CD4-positive, alpha-beta memory T cell (primary cell): Measurements from ENCODE around the gene ICAM2. TPM values are rescaled to one million over a fixed set of nuclear protein-coding genes. Genes with fewer than 3 reads are reported as not detected.

ENCODE experiments used
- CTCF ChIA-PET: fragments of 350-600 bp; sonication (Branson Sonifier 250); formaldehyde crosslinking; loops from one replicate; lab custom pipeline; 2021; ENCODE audit warnings: inconsistent platforms; ENCODE audit not compliant: partially characterized antibody; lab: Charles Lee
- POLR2A ChIA-PET: fragments of 350-600 bp; sonication (Branson Sonifier 250); formaldehyde crosslinking; loops from one replicate; lab custom pipeline; 2021; ENCODE audit not compliant: partially characterized antibody; lab: Charles Lee
- DNase-seq, 5 donors: peaks; one replicate each; pipeline versions ENCODE4 v3.0.0 to v3.0.0-alpha.2; 2020 to 2022; ENCODE audit warnings: mixed read lengths in 1 of 5
- H3K27ac ChIP-seq: one replicate; pipeline ENCODE4 v1.7.0; 2013; ENCODE audit warnings: low read depth, low read length
- H3K27me3 ChIP-seq: 2 replicates; pipeline ENCODE4 v1.7.0; 2013; ENCODE audit warnings: mild to moderate bottlenecking, low read length, moderate library complexity; ENCODE audit not compliant: insufficient read depth
- H3K36me3 ChIP-seq: 2 replicates; pipeline ENCODE4 v1.7.0; 2013; ENCODE audit warnings: mild to moderate bottlenecking, low read length, moderate library complexity; ENCODE audit not compliant: insufficient read depth
- H3K4me1 ChIP-seq: 2 replicates; pipeline ENCODE4 v1.7.0; 2013; ENCODE audit warnings: mild to moderate bottlenecking, low read length, moderate library complexity; ENCODE audit not compliant: insufficient read depth
- H3K4me3 ChIP-seq, 2 donors: one replicate each; pipeline ENCODE4 v1.7.0; 2013; ENCODE audit warnings: low read length in 2 of 2, mild to moderate bottlenecking in 1 of 2
- H3K9me3 ChIP-seq, 2 donors: one replicate each; pipeline ENCODE4 v1.7.0; 2013; ENCODE audit warnings: low read length in 2 of 2, control low read depth in 1 of 2; ENCODE audit not compliant: control insufficient read depth in 1 of 2
- H3K27ac Mint-ChIP-seq, 7 donors: one replicate each; pipeline ENCODE4 v1.8.0; 2020 to 2021; ENCODE audit warnings: mixed read lengths in 7 of 7, mild to moderate bottlenecking in 6 of 7, inconsistent platforms in 3 of 7, moderate library complexity in 3 of 7
- H3K27me3 Mint-ChIP-seq, 2 donors: one replicate each; pipeline ENCODE4 v1.8.0; 2020 to 2021; ENCODE audit warnings: mixed read lengths in 2 of 2
- H3K36me3 Mint-ChIP-seq, 2 donors: one replicate each; pipeline ENCODE4 v1.8.0; 2020 to 2021; ENCODE audit warnings: mixed read lengths in 2 of 2, inconsistent platforms in 1 of 2, mild to moderate bottlenecking in 1 of 2
- H3K4me1 Mint-ChIP-seq, 4 donors: one replicate each; pipeline ENCODE4 v1.8.0; 2020 to 2021; ENCODE audit warnings: mixed read lengths in 4 of 4, mild to moderate bottlenecking in 1 of 4
- H3K4me3 Mint-ChIP-seq, 8 donors: one replicate each; pipeline ENCODE4 v1.8.0; 2020 to 2021; ENCODE audit warnings: mixed read lengths in 8 of 8, mild to moderate bottlenecking in 7 of 8, moderate library complexity in 6 of 8, inconsistent platforms in 3 of 8
- H3K9me3 Mint-ChIP-seq, 8 donors: one replicate each; pipeline ENCODE4 v1.8.0; 2020 to 2021; ENCODE audit warnings: mixed read lengths in 8 of 8, mild to moderate bottlenecking in 5 of 8, inconsistent platforms in 3 of 8, moderate library complexity in 1 of 8
- intact Hi-C: fragments of 100-400 bp; cut with micrococcal nuclease; formaldehyde crosslinking; loops from one replicate; pipeline ENCODE4 v1.15.1; 2023
- polyA plus RNA-seq, 2 donors: library from polyadenylated mRNA; unstranded; fragments of 300-500 nt; fragmentation: Illumina TruSeq; gene quantifications; one replicate each; pipeline ENCODE4 v1.2.3, GENCODE V29; 2021
- total RNA-seq, 2 experiments: library from RNA; stranded (reverse); gene quantifications; one replicate each; pipeline ENCODE4 v1.2.3, GENCODE V29; 2021

Gene ICAM2
- total and polyA plus RNA-seq, 4 experiments from 2014 or later = 150 to 591 (median 285) TPM

DNA sequence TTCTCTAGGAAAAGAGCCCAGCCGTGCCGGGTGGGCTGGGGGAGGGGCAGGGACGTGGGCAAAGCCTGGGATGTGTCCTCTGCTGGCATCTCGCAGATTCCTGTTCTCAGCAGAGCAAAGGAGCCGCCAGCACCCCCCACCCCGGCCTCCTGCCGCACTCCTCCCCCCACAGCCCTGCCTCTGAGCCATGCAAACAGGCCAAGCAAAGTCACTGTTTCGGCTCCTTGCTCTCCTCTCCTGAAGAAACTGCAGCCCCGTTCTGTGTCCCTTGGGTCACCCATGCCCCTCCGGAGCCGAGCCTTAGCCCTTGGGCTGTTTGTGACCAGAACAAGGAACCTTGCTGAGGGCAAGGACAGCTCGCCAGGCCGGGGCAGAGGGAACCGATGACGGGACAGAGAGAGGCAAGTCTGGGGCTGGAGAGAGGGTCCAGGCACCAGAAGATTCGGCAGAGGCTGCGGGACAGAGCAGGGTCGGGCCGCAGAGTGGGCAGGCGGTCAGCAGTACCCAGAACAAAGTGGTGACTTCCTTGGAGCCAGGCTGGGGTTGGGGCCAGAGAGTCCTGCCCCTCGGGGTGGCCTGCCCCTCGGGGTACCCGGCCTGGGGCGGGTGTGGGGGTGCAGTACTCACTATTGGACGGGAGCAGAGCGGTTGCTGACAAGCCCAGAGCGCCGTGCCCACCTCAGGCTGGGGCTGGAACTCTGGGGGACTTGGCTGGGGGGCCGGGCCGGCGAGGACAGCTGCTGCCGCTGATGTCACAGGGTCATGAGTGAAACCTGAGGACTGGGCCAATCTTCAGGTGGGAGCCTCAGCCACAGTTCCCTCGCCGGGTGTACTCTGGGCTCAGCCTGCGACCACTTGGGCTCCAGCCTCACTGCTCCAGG, 31.5 kb downstream of the ICAM2 start:
- ChIA-PET POLR2A (interaction anchor here (2.5 to 4.9 kb wide), 2 partner anchors 32 to 36 kb away, joined by 21 to 32 read pairs; partner anchors contain the start of gene ICAM2), CTCF (interaction anchor here (0.8 to 32.9 kb wide), 8 partner anchors 8 to 144 kb away, joined by 3 to 556 read pairs (median 6); partner anchors contain the start of genes GH1, ICAM2 and PRR29)
- H3K4me3 Mint-ChIP-seq = peak overlapping the region in 1 of 8 donors; percentile 21
- H3K27ac Mint-ChIP-seq = peak overlapping the region in 3 of 7 donors; percentile 68 to 89 (median 85)
- peaks cover 0 to 3% (median 0%) of the 10 kb centered on the region in 8 donors for H3K9me3 Mint-ChIP-seq
- Histone ChIP-seq H3K27ac (no peak overlapping the region), H3K4me3 (no peak overlapping the region), H3K36me3 (no peaks in the 10 kb centered on the region), H3K9me3 (no peaks in the 10 kb centered on the region), H3K27me3 (no peaks in the 10 kb centered on the region), H3K4me1 (peaks cover 53% of the 10 kb centered on the region)
- H3K4me1 Mint-ChIP-seq = peaks cover 41 to 66% (median 51%) of the 10 kb centered on the region in 4 donors
- intact Hi-C loops = loop anchor here (5.0 kb wide), 1 partner anchor 42 kb away; no protein-coding TSS in a partner anchor
- peaks cover 0 to 2% of the 10 kb centered on the region in 2 donors for H3K36me3 Mint-ChIP-seq
- H3K27me3 Mint-ChIP-seq = peaks cover 0 to 2% of the 10 kb centered on the region in 2 donors
- DNase-seq = peak in 1 of 5 donors; percentile 28

DNA sequence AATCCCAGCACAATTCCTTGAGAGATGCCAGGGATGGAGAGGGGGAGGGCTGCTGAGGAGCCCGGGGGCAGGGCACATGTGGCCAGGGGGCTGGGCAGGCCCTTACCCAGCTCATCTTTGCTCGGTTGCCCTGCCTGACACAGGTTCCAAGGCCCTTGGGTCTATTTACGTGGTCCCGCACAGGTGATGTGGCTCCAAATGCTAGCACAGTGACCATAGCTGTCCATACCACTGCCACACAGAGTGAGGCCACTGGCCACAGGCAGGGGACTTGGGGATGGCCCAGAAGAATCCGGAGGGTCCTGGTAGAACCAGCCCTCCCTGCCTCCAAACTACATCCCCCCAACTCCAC, 32.3 kb downstream of the ICAM2 start:
- Mint-ChIP-seq H3K9me3 (peaks cover 0 to 6% (median 0%) of the 10 kb centered on the region in 8 donors), H3K27me3 (peaks cover 0 to 2% of the 10 kb centered on the region in 2 donors), H3K27ac (peak overlapping the region in 1 of 7 donors; percentile 24), H3K36me3 (peaks cover 0 to 2% of the 10 kb centered on the region in 2 donors), H3K4me1 (peaks cover 35 to 59% (median 44%) of the 10 kb centered on the region in 4 donors), H3K4me3 (no peak overlapping the region)
- DNase-seq = no peak
- ChIA-PET POLR2A (interaction anchor here (4.9 kb wide), 1 partner anchor 37 kb away, joined by 32 read pairs; no protein-coding TSS in a partner anchor), CTCF (interaction anchor here (1.4 to 32.9 kb wide), 5 partner anchors 9 to 145 kb away, joined by 3 to 556 read pairs (median 6); partner anchors contain the start of genes GH1, ICAM2 and PRR29)
- H3K36me3 ChIP-seq = no peaks in the 10 kb centered on the region
- no peaks in the 10 kb centered on the region for H3K27me3 ChIP-seq
- intact Hi-C loops = loop anchor here (5.0 kb wide), 1 partner anchor 41 kb away; no protein-coding TSS in a partner anchor
- H3K27ac ChIP-seq = no peak overlapping the region
- H3K4me1 ChIP-seq = peaks cover 45% of the 10 kb centered on the region
- H3K9me3 ChIP-seq = no peaks in the 10 kb centered on the region
- no peak overlapping the region for H3K4me3 ChIP-seq

DNA sequence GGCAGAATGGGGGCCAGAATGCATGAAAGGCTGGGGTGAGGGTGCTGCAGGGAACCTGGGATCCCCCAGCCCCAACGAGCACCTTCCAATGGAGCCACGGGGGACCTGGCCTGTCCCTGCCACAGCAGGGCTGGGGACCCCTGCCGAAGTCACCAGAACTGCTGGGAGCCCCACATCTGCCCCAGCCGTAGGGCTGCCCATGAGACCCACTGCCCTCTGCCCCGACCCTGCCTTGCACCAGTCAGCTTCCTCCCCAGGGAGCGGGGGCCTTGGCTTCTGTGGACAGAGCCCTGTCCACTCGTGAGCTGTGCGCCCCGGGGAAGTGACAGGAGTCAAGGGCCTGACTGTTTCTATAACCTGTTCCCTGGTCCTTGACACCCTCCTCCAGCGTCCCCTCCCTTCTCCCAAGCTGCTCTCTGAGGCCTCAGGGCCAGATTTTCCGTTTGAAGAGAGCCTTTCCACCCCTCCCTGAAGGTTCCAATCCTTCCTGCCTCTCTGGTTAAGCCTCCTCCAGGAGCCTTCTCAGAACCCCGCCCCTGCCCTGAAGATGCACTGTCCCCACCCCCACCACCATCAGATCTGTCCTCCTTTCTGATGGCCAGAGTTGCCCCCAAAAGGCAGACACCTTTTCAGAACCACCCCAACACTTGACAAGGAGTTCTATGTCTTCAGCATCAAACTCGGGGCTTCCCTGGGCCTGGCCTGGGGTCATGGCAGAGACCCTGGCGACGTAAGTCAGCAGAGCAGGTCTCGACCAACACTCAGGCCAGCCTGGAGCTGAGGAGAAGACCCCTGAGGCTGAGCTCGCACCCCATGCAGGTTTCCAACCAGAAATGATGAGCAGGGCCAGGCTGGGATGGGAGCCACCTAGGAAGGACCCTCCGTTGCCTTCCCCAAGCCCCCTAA, 33.0 kb downstream of the ICAM2 start:
- no peak overlapping the region for H3K4me3 ChIP-seq
- intact Hi-C loops = loop anchor here (5.0 kb wide), 1 partner anchor 40 kb away; no protein-coding TSS in a partner anchor
- no peaks in the 10 kb centered on the region for H3K9me3 ChIP-seq
- peaks cover 32 to 54% (median 40%) of the 10 kb centered on the region in 4 donors for H3K4me1 Mint-ChIP-seq
- H3K27ac Mint-ChIP-seq = peak overlapping the region in 4 of 7 donors; percentile 48 to 98 (median 62)
- peaks cover 0 to 2% of the 10 kb centered on the region in 2 donors for H3K27me3 Mint-ChIP-seq
- no peaks in the 10 kb centered on the region for H3K36me3 ChIP-seq
- no peaks in the 10 kb centered on the region for H3K27me3 ChIP-seq
- POLR2A ChIA-PET = interaction anchor here (4.9 kb wide), 1 partner anchor 38 kb away, joined by 32 read pairs; no protein-coding TSS in a partner anchor
- CTCF ChIA-PET = interaction anchor here (1.1 to 32.9 kb wide), 6 partner anchors 10 to 146 kb away, joined by 3 to 556 read pairs (median 6); partner anchors contain the start of genes GH1, ICAM2 and PRR29
- H3K36me3 Mint-ChIP-seq = peaks cover 0 to 2% of the 10 kb centered on the region in 2 donors
- peak overlapping the region in 1 of 8 donors; percentile 10 for H3K4me3 Mint-ChIP-seq
- peaks cover 2 to 6% (median 4%) of the 10 kb centered on the region in 8 donors for H3K9me3 Mint-ChIP-seq
- peaks cover 41% of the 10 kb centered on the region for H3K4me1 ChIP-seq
- no peak for DNase-seq
- no peak overlapping the region for H3K27ac ChIP-seq

DNA sequence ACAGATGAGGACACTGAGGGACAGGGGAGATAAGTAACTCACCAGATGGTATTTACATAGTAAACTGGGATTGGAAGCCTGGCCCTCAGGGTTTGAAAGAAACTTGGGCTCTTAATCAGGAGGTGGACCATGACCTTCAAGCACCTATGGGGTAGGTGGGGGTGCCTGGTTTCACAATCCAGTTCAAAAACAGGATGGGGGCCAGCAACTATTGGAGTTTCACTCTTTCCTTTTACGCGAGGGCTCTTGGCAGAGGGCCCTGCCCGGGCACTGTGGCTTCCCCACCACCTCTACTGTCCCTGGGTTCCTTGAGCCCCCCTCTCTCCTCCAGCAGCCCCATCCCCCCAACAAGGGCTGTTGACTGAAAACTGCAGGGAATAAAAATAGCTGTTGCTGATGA, 33.6 kb downstream of the ICAM2 start:
- Histone ChIP-seq H3K4me1 (peaks cover 34% of the 10 kb centered on the region), H3K27ac (no peak overlapping the region), H3K4me3 (no peak overlapping the region), H3K36me3 (no peaks in the 10 kb centered on the region), H3K9me3 (no peaks in the 10 kb centered on the region), H3K27me3 (no peaks in the 10 kb centered on the region)
- ChIA-PET POLR2A (interaction anchor here (2.8 to 4.9 kb wide), 2 partner anchors 8 to 39 kb away, joined by 14 to 32 read pairs; no protein-coding TSS in a partner anchor), CTCF (interaction anchor here (0.7 to 32.9 kb wide), 11 partner anchors 9 to 315 kb away, joined by 3 to 556 read pairs (median 5); partner anchors contain the start of genes GH1, ICAM2 and PRR29)
- Mint-ChIP-seq H3K4me1 (peaks cover 26 to 48% (median 35%) of the 10 kb centered on the region in 4 donors), H3K9me3 (peaks cover 2 to 10% (median 8%) of the 10 kb centered on the region in 8 donors), H3K36me3 (peaks cover 2 to 4% of the 10 kb centered on the region in 2 donors), H3K27ac (peak overlapping the region in 5 of 7 donors; percentile 53 to 98 (median 75)), H3K27me3 (peaks cover 0 to 2% of the 10 kb centered on the region in 2 donors), H3K4me3 (peak overlapping the region in 1 of 8 donors; percentile 25)
- intact Hi-C loops = loop anchor here (5.0 kb wide), 1 partner anchor 40 kb away; no protein-coding TSS in a partner anchor
- DNase-seq = no peak

- Histone ChIP-seq H3K9me3 (no peaks in the 10 kb centered on the region), H3K4me3 (no peak overlapping the region), H3K27ac (no peak overlapping the region), H3K36me3 (no peaks in the 10 kb centered on the region), H3K4me1 (peaks cover 25% of the 10 kb centered on the region), H3K27me3 (no peaks in the 10 kb centered on the region)
- CTCF ChIA-PET = interaction anchor here (1.1 to 32.9 kb wide), 13 partner anchors 10 to 150 kb away, joined by 3 to 556 read pairs (median 6); partner anchors contain the start of genes GH1 and ICAM2
- POLR2A ChIA-PET = interaction anchor here (0.8 to 4.9 kb wide), 15 partner anchors 9 to 160 kb away, joined by 3 to 37 read pairs (median 5); partner anchors contain the start of genes CD79B, ERN1, ICAM2 and PRR29
- Mint-ChIP-seq H3K9me3 (peaks cover 2 to 14% (median 8%) of the 10 kb centered on the region in 8 donors), H3K36me3 (peaks cover 2 to 4% of the 10 kb centered on the region in 2 donors), H3K4me3 (peak overlapping the region in 5 of 8 donors; percentile 10 to 86 (median 47)), H3K4me1 (peaks cover 21 to 37% (median 27%) of the 10 kb centered on the region in 4 donors), H3K27me3 (peaks cover 0 to 2% of the 10 kb centered on the region in 2 donors), H3K27ac (peak overlapping the region; percentile 61 to 98 (median 87))
- no peak for DNase-seq
- intact Hi-C loops = loop anchor here (5.0 kb wide), 1 partner anchor 38 kb away; no protein-coding TSS in a partner anchor
These were observed 34.9 kb downstream of the ICAM2 start for GRCh38 chr17:63985387-63986140.
